K562 (cell line): ENCODE data around the gene CPSF4. TPM values are rescaled to one million over a fixed set of nuclear protein-coding genes. Genes with fewer than 3 reads are reported as not detected.

ENCODE experiments used
- CTBP1 ChIP-seq: fragments of 450-650 bp; IDR thresholded peaks from 2 replicates; pipeline ENCODE4 v1.6.1; 2016; ENCODE audit warnings: borderline replicate concordance
- EWSR1 ChIP-seq: fragments of 450-650 bp; IDR thresholded peaks from 2 replicates; pipeline ENCODE4 v1.6.1; 2018; ENCODE audit warnings: borderline replicate concordance, mild to moderate bottlenecking, low read depth, moderate library complexity; ENCODE audit not compliant: partially characterized antibody
- JUN ChIP-seq, 2 experiments: sonication (generic) in 1 of 2; formaldehyde crosslinking in 1 of 2; IDR thresholded peaks; 2 replicates each; pipeline versions ENCODE4 v1.6.1 to v1.8.0; 2012 to 2022; ENCODE audit warnings: borderline replicate concordance in 2 of 2, mild to moderate bottlenecking in 2 of 2, improper control_type of control experiment in 1 of 2, low read depth in 1 of 2, low read length in 1 of 2, missing genetic modification reagents in 1 of 2
- NEUROD1 ChIP-seq: fragments of 150-350 bp; IDR thresholded peaks from 2 replicates; pipeline ENCODE4 v1.6.1; 2014; ENCODE audit warnings: borderline replicate concordance, low read length, low read depth; ENCODE audit not compliant: partially characterized antibody
- POLR2G ChIP-seq: fragments of 200-400 bp; formaldehyde crosslinking; IDR thresholded peaks from 2 replicates; pipeline ENCODE4 v1.6.1; 2017; ENCODE audit warnings: low read depth, mild to moderate bottlenecking, antibody characterized with exemption, low read length, moderate library complexity
- RFX7 ChIP-seq: fragments of 250-450 bp; sonication (Bioruptor Pico); IDR thresholded peaks from 2 replicates; pipeline ENCODE4 v1.5.1; 2021; ENCODE audit warnings: mild to moderate bottlenecking
- SMAD1 ChIP-seq: fragments of 150-350 bp; IDR thresholded peaks from 2 replicates; pipeline ENCODE4 v1.6.1; 2014; ENCODE audit warnings: low read length, low read depth; ENCODE audit not compliant: partially characterized antibody
- ZBTB17 ChIP-seq: fragments of 450-650 bp; formaldehyde crosslinking; IDR thresholded peaks from 2 replicates; pipeline ENCODE4 v1.4.0; 2020; ENCODE audit warnings: mild to moderate bottlenecking
- polyA plus RNA-seq, 8 experiments: library from polyadenylated mRNA; depleted of rRNA in 4 of 8; stranded (reverse) in 5 of 8; unstranded in 3 of 8; fragments of >200 nt; fragmentation: Nextera tagmentation in 2 of 8; fragmentation: Illumina TruSeq in 1 of 8; extraction: Ambion mirVana in 2 of 8; extraction: Trizol in 1 of 8; gene quantifications; 2 replicates each; pipeline versions ENCODE4 v1.2.1 to v1.2.3, GENCODE V29; 2011 to 2014; ENCODE audit warnings: inconsistent platforms in 1 of 8, missing spikeins in 1 of 8
- total RNA-seq, 7 experiments: library from RNA; depleted of rRNA in 6 of 7; stranded (reverse); fragments of >200 nt in 6 of 7; fragmentation: Illumina TruSeq in 2 of 7; extraction: Trizol in 2 of 7; gene quantifications; 2 replicates each; pipeline versions ENCODE4 v1.2.1 to v1.2.3, GENCODE V29; 2011 to 2021; ENCODE audit warnings: low replicate concordance in 1 of 7
- TF ChIP-seq, protein P1 (sequence below): sonication (generic); formaldehyde crosslinking; IDR thresholded peaks from 2 replicates; pipeline ENCODE4 v1.8.1; 2023; ENCODE audit warnings: missing genetic modification reagents, mild to moderate bottlenecking, borderline replicate concordance
- TF ChIP-seq, protein P2 (sequence below): sonication (generic); formaldehyde crosslinking; IDR thresholded peaks from 2 replicates; pipeline ENCODE4 v1.8.1; 2023; ENCODE audit warnings: mild to moderate bottlenecking, missing genetic modification reagents, moderate library complexity
- TF ChIP-seq, protein P3 (sequence below): fragments of 450-650 bp; IDR thresholded peaks from 2 replicates; pipeline ENCODE4 v1.6.1; 2016; ENCODE audit warnings: borderline replicate concordance
- TF ChIP-seq, protein P4 (sequence below): sonication (generic); formaldehyde crosslinking; IDR thresholded peaks from 2 replicates; pipeline ENCODE4 v1.8.0; 2022; ENCODE audit warnings: mild to moderate bottlenecking, missing genetic modification reagents

Gene CPSF4
- total and polyA plus RNA-seq, 9 of the 15 experiments (the other 6 are each of a cell fraction or from before 2014, with no cell fraction given) = 16.9 to 118 (median 71.7) TPM

DNA sequence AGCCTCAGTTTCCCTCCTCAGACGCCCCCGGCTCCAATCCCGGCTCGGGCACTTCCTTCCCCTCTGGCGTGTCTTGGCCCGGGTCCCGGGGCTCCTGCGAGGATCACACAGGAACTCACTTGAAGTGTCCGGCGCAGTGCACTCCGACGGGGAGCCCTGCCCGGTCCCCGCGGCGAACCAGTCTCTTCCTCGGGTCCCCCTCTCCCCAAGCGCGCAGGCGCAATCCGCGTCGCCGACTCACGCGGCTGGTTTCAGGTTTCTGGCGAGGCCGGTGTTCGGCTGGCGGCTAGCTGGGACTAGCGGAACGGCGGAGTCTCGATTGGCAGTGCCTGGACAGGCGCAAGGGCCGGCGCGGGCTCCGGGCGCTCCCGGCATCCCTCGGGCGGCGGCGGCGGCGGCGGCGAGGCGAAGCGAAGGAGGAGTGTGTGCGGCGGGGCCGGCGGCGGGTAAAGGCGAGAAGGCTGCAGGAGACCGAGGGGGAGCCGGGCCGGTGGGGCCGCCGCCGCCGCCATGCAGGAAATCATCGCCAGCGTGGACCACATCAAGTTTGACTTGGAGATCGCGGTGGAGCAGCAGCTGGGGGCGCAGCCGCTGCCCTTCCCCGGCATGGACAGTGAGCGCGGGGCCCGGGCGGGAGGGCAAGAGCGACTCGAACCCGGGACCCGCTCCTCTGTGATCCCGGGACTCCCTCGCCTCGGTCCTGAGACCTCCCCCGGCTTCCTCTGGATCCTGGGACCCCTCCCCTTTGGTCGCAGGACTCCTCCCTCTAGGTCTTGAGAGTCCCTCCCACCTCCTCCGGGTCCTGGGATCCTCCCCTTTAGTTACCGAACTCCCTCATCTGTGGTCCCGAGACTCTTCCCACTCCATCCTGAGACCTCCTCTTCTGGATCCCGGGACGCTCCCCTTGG is at the start of gene CPSF4, which contains the start of gene PTCD1 (continued):
- TF ChIP-seq, protein P1, sequence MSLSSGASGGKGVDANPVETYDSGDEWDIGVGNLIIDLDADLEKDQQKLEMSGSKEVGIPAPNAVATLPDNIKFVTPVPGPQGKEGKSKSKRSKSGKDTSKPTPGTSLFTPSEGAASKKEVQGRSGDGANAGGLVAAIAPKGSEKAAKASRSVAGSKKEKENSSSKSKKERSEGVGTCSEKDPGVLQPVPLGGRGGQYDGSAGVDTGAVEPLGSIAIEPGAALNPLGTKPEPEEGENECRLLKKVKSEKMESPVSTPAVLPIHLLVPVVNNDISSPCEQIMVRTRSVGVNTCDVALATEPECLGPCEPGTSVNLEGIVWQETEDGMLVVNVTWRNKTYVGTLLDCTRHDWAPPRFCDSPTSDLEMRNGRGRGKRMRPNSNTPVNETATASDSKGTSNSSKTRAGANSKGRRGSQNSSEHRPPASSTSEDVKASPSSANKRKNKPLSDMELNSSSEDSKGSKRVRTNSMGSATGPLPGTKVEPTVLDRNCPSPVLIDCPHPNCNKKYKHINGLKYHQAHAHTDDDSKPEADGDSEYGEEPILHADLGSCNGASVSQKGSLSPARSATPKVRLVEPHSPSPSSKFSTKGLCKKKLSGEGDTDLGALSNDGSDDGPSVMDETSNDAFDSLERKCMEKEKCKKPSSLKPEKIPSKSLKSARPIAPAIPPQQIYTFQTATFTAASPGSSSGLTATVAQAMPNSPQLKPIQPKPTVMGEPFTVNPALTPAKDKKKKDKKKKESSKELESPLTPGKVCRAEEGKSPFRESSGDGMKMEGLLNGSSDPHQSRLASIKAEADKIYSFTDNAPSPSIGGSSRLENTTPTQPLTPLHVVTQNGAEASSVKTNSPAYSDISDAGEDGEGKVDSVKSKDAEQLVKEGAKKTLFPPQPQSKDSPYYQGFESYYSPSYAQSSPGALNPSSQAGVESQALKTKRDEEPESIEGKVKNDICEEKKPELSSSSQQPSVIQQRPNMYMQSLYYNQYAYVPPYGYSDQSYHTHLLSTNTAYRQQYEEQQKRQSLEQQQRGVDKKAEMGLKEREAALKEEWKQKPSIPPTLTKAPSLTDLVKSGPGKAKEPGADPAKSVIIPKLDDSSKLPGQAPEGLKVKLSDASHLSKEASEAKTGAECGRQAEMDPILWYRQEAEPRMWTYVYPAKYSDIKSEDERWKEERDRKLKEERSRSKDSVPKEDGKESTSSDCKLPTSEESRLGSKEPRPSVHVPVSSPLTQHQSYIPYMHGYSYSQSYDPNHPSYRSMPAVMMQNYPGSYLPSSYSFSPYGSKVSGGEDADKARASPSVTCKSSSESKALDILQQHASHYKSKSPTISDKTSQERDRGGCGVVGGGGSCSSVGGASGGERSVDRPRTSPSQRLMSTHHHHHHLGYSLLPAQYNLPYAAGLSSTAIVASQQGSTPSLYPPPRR (CRISPR knock-in tag) = peak; percentile 45; the same call in 1 of the 2 replicates
- peak; percentile 95 for TF ChIP-seq NEUROD1
- TF ChIP-seq, protein P2, sequence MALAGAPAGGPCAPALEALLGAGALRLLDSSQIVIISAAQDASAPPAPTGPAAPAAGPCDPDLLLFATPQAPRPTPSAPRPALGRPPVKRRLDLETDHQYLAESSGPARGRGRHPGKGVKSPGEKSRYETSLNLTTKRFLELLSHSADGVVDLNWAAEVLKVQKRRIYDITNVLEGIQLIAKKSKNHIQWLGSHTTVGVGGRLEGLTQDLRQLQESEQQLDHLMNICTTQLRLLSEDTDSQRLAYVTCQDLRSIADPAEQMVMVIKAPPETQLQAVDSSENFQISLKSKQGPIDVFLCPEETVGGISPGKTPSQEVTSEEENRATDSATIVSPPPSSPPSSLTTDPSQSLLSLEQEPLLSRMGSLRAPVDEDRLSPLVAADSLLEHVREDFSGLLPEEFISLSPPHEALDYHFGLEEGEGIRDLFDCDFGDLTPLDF (CRISPR knock-in tag) = peak; percentile 74; the same call in 1 of the 2 replicates
- TF ChIP-seq POLR2G = peak; percentile 97
- TF ChIP-seq SMAD1 = peak; percentile 70
- TF ChIP-seq EWSR1 = no peak
- peak; percentile 80 for TF ChIP-seq CTBP1
- TF ChIP-seq RFX7 (CRISPR knock-in tag) = no peak
- TF ChIP-seq, protein P3, sequence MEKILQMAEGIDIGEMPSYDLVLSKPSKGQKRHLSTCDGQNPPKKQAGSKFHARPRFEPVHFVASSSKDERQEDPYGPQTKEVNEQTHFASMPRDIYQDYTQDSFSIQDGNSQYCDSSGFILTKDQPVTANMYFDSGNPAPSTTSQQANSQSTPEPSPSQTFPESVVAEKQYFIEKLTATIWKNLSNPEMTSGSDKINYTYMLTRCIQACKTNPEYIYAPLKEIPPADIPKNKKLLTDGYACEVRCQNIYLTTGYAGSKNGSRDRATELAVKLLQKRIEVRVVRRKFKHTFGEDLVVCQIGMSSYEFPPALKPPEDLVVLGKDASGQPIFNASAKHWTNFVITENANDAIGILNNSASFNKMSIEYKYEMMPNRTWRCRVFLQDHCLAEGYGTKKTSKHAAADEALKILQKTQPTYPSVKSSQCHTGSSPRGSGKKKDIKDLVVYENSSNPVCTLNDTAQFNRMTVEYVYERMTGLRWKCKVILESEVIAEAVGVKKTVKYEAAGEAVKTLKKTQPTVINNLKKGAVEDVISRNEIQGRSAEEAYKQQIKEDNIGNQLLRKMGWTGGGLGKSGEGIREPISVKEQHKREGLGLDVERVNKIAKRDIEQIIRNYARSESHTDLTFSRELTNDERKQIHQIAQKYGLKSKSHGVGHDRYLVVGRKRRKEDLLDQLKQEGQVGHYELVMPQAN = peak; percentile 76
- peak; percentile 100 for TF ChIP-seq ZBTB17
- TF ChIP-seq JUN (IDR thresholded peaks at IDR 0.05; ENCODE audit: borderline replicate concordance, low read depth, low read length) = peak; percentile 67
- no peak for TF ChIP-seq JUN (CRISPR knock-in tag; IDR thresholded peaks at IDR 0.05; ENCODE audit: borderline replicate concordance)
- TF ChIP-seq, protein P4, sequence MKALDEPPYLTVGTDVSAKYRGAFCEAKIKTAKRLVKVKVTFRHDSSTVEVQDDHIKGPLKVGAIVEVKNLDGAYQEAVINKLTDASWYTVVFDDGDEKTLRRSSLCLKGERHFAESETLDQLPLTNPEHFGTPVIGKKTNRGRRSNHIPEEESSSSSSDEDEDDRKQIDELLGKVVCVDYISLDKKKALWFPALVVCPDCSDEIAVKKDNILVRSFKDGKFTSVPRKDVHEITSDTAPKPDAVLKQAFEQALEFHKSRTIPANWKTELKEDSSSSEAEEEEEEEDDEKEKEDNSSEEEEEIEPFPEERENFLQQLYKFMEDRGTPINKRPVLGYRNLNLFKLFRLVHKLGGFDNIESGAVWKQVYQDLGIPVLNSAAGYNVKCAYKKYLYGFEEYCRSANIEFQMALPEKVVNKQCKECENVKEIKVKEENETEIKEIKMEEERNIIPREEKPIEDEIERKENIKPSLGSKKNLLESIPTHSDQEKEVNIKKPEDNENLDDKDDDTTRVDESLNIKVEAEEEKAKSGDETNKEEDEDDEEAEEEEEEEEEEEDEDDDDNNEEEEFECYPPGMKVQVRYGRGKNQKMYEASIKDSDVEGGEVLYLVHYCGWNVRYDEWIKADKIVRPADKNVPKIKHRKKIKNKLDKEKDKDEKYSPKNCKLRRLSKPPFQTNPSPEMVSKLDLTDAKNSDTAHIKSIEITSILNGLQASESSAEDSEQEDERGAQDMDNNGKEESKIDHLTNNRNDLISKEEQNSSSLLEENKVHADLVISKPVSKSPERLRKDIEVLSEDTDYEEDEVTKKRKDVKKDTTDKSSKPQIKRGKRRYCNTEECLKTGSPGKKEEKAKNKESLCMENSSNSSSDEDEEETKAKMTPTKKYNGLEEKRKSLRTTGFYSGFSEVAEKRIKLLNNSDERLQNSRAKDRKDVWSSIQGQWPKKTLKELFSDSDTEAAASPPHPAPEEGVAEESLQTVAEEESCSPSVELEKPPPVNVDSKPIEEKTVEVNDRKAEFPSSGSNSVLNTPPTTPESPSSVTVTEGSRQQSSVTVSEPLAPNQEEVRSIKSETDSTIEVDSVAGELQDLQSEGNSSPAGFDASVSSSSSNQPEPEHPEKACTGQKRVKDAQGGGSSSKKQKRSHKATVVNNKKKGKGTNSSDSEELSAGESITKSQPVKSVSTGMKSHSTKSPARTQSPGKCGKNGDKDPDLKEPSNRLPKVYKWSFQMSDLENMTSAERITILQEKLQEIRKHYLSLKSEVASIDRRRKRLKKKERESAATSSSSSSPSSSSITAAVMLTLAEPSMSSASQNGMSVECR (CRISPR knock-in tag) = peak; percentile 92; the same call in 1 of the 2 replicates
